Hematopoietic multipotent progenitor cell treated with erythropoietin and hydrocortisone succinate and interleukin-3 and kit ligand, for 4 days (in vitro differentiated cells): Measurements from ENCODE around the gene GAPDHS.

Source experiments
- DNase-seq: peaks from one replicate; pipeline ENCODE4 v3.0.0-alpha.2; 2015

GAPDHS gene

DNA sequence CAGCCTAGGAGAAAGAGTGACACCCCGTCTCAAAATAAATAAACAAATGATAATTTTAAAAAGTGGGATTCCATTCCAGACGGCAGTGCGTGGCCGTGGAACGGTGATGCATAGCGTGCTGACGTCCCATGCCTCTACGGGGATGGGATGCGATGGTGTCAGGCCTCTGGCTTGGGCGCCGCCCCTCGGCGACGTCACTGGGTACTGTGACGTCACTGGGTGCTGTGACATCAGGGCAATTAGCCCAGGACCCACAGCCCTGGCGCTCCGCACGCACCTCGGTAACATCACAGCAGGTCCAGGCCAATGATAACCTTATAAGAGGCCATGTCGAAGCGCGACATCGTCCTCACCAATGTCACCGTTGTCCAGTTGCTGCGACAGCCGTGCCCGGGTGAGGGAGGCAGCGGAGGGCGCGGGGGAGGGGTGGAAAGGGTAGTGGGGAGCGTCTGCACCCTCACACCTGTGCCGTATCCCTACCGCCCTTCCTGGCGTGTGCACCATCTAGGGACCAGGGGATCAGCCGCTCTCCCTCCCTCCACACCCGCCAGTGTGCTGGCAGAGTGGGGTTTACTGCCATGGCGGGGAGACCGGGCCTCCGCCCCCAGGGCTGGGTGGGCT is at the start of gene GAPDHS:
Gene GAPDHS (plus strand): TSS at position 256 of the 621 bp plus-strand sequence. CDS start 72 bp downstream, at position 328.
- DNase-seq: no peak

DNA sequence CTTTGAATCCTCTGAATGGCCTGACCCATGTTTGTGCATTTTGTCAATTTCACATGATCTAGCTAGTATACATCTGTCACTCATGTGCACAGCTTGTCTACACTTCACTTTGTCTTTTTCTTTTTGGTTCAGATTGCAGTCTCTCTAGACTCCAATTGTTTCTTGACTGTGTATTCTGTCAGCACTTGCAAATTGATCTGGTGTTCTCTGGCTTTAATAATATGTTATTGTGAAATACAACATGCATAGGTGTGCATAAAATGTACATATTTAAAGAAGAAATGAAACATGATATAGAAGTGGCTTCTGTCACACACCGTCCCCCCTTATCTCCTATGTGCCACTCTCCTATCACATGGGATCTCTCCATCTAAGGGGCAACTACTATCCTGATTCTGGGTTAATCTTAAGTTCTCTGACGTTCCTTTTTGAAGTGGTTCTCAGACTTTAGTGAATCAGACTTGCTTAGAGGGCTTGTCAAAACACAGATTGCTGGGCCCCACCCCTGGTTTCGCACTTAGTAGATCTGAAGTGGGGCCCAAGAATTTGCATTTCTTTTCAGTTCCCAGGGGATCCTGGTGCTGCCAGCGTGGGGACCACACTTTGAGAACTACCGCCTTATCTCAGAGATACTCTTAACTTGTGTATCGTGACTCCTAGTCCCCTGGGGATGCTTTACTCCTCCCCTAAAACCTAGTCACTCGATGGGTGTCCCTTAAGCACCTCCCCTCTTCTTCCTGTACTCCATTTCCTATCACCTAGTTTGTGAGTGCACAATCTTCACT is 48.8 kb upstream of the GAPDHS start:
- no peak for DNase-seq

DNA sequence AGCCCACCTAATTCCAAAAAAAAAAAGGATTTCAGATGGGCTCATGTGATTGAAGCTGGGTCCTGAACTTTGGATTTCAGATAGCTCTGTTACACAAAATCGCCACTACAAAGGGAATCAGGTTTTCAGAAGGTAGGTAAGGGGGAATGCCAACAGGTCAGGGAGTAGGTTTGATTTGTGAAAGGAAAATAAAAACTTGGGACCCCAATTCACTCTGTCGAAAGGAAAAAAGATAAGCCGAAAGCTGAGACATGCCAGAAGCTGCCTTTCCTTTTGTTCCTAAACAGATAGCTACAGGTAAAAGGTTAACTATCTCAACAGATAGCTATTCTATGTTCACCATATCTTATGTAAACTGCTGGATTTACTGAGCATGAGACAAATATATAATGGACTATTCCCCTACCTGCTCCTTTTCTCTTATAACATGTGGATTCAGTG is 47.0 kb upstream of the GAPDHS start:
- DNase-seq: no peak

DNA sequence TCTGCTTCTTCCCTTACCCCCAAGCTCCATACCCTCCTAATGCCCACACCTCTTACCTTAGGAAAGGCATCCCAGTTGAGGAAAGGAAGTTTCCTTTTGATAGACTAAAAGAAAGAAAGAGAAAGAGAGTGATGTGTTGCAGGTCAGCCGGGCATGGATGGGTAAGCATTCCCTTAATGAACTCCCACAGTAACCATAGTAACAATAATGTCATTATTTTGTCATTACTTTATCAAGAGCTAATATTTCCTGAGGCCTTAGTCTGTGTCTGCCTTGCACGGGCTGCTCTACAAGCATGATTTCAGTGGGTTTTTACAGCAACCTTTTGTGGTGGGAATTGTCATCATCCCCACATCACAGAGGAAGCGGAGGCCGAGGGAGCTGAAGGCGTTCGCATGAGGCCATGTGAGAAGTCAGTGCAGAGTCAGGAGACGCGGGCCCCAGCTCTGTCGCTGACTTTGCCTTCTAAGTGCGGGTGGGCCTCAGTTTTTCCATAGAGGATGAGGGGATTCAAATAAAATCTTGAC is 45.5 kb upstream of the GAPDHS start:
- no peak for DNase-seq

DNA sequence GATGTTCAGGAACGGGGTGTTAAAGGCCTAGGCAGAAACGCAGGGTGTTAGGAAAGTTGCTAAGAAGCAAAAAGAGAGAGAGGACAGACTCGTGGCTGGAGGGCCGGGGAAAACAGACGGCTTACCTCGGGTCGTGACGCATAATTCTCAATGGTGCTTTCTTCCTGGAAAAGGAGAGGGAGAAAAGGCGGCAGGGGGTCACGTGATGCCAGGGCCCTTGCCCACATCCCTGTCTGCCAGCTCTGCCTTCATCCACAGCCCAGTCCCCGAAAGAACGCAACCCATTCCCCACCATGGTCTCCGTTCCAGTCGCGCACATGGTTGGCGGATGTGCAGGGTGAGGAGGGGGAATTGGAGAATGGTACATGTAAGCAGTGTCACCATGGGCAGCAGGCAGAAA is 44.6 kb upstream of the GAPDHS start:
- DNase-seq: no peak

DNA sequence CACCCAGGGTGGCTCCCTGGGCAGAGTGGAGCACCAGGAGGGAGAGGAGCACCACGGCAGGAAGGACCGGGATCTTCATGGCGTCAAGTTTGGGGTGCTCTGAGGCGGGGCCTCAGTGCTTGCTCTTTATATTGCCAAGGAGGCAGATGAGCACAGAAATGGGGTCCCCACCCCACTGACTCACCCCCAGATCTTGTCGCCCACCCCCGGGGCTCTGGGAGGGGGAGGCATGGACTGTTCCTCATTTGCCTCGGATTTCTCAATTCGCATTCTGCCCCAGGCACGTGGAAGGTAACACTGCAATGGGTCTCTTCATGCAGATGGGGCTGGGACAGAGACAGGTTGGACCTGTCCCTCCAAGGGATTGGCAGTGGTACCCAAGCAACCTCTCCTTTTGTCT is 42.9 kb upstream of the GAPDHS start, which contains the start of gene KRTDAP:
Gene KRTDAP (minus strand): TSS at position 101 of the 400 bp plus-strand sequence. CDS start 22 bp downstream, at position 79.
- no peak for DNase-seq

DNA sequence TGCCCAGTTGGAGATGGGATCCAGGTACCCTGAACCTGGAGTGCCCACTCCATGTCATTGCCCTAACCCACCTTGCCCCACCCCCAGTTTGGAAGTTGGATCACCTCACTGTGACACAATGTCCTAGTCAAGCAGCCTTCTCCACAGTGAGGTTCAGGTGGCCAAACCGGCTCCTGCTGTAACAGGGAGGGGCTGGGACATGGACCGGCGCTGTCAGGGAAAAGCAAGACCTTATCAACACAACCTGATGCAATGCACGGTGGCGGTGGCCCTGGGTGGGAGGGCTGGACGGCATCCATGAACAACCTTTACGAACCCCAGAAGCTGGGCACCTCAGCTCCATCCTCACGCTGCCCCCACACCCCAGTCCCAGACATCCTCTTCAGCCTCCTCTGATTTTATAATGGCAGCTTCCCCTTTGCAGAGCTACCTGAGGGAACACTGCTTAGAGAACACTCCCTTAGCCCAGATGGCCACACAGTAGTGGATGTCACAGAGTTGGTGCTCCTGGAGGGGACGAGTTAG is 41.4 kb upstream of the GAPDHS start:
- DNase-seq: no peak

DNA sequence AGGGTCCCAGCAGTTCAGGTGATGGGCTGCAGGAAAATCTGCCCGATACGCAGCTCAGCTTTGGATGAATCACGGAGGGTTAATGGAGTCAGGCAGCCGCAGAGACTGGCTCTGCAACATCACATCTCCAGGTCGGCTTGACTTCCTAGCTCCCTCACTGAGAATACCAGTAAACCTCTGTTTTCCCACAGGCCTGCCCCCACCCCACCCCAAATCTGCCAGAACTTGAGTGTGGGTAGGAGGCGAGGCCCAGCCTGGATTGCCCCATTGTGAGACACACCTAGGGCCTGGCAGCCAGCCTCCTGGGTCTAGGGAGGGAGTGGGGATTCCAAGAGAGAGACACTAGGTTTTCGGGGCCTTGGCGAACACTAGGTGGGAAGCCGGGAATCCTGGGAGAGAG is 39.3 kb upstream of the GAPDHS start:
- no peak for DNase-seq

DNA sequence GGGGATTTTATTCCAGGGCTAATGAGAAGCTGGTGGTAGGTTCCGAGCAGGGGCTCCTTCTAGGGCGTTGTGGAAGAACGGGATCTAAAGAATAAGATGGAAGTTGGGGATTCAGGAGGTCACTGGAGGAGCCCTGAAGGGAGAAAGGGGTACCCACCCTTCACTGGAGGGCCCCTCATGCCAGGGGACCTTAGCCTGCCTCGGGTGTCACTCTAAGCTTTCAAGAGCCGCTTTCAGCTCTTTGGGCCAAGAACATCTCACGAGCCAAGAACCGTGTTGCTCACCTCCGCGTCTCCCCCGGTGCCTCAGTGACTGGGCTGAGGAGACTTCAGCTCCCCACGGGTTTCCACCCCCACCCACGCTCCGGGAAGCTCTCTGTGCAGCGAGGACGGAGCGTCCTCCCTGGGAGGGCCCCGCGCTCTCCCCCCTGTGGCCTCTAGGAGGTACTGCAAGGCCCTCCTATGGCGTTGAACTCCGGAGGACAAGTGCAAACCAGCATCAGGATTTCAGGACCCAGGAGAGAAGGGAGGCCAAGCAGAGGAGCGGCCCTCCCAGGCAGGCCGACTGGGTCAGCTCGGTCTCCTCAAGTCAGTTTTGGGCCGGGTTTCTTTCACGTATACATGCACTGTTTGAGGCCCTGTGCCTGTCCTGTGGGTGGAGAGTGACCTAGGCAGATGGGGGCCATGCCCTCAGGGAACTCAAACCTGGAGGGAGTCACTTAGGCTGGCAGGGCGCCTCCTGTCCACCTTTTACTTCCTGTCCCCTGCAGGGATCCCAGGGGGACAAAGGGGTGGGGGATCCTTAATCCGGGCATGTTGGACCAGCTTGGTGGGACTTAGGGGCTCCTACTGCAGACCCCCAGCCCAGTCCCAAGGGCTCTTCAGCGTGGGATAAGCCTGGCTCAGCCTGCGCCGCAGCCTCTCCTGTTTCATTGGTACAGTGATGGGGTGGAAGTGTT is 37.9 kb upstream of the GAPDHS start:
- DNase-seq: peak; percentile 83

DNA sequence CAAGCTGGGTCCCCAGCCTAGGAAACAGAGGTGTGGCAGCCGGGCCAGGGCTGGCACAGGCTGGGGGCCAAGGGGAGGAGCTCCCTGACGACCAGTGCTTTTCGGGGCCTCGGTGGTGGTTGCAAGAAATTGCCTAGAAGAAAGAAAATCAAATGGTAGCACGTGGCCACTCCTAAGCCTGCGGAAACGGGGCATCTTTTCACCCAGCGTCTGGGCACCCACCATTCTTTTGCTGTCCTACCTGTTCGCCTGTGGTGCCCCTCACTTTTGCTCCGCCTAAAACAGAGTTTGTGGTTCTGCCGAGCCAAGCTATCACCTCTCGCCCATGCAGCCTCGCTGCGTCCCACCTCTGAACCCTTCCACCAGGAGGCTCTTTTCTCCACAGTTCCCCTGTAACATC is 35.9 kb upstream of the GAPDHS start:
- DNase-seq: no peak

DNA sequence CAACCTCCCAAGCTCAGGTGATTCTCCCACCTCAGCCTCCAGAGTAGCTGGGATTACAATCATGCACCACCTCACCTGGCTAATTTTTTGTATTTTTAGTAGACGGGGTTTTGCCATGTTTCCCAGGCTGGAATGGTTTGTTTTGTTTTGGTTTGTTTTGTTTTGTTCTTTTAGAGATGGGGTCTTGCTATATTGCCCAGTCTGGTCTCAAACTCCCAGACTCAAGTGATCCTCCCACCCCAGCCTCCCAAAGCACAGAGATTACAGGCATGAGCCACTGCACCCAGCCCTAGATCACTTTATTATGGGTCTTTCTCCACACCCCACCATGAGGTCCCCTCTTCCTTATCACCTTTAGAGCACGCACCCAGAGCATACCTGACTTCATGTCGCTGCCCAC is 35.0 kb upstream of the GAPDHS start:
- no peak for DNase-seq

DNA sequence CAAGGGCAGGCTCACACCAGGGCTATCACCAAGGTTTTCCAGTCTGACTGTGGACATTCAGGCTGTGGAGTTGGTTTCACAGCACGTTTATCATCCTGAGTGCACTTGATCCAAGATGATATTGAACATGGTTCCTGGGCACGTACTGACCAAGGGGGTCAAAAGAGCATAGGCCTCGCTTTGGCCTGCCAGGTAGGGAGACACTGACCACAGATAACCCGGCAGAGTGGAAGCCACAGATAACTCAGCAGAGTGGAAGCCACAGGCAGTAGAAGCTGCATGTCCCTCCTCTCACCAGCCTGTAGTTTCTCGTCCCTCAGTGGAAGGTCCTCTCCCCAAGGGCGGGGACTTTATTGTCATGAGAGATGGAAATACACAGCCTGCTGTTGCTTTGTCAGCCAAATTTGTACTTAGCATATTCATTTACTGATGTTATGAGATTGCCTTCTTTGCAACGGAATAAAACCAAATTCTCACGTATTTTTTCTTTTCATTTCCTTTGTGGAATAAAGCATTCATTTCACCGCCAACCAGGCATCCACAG is 34.2 kb upstream of the GAPDHS start:
- no peak for DNase-seq

DNA sequence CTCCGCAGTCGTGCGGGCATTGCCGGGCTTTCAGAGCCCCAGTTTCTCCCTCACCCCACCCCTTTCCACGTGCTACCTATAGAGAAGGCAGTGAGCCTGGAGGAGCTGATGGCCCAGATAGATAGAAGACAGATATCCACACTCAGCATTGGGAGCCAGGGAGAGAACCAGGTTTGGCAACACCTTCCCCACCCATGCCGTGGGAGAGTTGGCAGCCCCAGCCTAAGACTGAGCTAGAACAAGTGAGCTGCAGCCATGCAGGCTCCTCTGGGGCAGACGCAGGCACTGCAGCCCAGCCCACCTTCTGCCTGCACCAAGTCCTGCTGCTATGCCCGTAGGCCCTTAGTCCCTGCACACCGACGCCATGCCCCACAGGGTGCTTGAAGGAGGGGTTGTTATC is 32.6 kb upstream of the GAPDHS start:
- no peak for DNase-seq

DNA sequence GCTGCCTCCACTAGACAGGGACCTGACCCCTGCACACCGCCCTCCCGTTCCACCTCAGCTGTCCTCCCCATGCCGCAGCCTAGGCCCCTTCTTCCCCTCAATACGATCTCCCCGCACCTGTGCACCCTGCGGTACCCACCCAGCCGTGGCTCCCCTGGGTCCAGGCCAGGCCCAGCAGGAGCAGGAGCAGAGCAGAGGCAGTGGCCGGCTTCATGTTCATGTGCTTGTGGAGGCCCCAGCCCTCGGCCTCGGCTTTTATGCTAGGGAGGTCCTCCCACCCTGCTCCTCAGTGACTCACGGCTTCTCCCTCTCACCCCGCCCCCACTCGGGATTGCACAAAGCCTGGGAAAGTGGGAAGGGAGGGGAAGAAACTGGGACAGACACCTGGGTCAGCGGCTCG is 31.6 kb upstream of the GAPDHS start:
- DNase-seq: no peak

DNA sequence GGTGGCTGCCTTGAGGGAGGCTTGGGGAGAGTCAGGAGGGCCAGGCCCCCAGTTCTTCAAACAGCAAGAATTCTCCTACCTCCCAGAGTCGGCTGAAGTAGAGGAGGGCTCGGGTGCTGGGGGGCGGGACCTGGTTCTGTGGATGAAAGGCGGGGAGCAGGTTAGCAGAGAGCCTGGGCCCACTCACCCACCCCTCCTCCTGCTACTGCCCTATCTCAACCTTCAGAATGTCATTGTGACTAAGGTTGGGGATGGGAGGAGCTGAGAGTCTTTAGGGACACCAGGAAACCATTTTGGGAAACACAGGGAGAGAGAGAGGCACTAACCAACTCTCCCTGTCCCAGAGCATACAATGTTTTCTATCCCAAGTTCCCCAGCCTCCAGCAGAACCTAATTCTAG is 30.5 kb upstream of the GAPDHS start:
- DNase-seq: no peak

DNA sequence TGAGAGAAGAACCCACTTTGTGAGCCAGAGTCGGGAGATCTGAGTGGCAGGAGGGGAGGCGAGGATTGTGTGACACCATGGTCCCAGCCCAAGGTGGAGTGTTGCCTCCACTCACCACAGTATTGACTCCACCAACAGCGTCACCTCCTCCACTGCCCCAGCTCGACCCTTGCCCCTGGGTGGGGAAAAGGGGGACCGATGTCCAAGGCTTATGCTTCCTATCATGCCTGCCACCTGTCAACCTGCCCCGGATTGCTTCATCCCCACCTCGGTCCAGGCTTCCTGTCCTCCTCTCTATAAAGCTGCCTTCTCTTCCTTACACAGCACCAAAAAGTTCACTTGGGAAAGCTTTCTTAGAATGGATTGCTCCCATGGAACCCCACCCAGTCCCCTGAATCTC is 27.2 kb upstream of the GAPDHS start:
- DNase-seq: no peak

DNA sequence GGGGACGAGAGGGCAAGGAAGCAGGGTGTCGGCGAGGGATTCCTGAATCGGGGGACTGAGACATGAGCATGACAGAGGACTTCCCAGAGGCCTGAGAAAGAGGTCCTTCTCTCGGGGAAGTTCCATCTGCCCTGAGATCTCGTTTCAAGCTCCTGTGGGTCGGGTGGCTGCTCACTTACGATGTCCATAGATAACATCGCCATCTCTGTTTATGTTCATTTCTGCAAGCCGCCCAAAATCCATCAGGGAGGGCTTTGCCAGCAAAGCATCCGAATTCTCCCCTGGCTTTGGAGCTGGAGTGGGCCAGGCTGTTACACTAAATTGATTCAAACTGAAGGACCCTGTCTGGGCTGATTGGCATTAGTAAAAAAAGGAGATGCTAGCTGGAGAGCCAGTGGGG is 25.7 kb upstream of the GAPDHS start:
- no peak for DNase-seq

DNA sequence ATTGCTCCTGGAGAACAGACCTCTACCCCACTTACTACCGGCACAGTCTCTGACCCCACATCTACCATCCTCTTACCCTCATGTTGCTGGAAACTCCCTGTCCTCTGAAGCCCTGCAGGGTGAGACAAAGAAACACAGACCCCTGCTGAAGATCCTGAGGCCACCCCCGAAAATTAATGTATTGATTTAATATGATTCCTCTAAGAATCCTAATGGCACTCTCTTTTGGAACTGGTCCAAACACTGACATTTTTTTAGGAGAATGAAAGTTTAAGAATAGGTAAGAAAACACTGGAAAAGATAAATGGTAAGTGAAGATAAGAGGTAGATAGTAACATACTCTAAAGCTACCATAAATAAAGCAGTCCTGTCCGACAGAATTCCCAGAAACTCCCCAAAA is 25.1 kb upstream of the GAPDHS start:
- no peak for DNase-seq

DNA sequence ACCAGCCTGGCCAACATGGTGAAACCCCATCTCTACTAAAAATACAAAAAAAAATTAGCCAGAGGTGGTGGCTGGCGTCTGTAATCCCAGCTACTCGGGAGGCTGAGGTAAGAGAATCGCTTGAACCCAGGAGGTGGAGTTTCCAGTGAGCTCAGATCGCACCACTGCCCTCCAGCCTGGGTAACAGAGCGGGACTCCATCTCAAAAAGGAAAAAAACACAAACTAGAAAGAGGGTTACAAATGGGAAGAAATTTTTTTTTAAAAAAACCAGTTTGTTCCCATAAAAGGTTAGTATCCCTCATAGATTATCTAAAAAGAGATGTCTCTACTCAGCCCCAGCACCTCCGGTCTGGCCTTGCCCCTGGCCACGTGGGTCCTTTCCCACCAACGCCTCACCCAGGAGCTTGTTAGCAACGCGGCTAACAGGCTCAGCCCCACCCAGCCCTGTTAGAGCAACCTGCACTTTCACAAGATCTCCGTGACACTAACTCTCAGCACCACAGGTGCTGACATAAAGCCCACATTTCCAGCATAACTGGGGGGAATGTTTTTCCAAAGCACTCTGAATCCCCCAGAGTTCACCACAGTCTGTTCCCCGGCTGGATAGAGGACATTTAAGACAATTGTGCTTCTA is 24.1 kb upstream of the GAPDHS start:
- DNase-seq: peak; percentile 34

DNA sequence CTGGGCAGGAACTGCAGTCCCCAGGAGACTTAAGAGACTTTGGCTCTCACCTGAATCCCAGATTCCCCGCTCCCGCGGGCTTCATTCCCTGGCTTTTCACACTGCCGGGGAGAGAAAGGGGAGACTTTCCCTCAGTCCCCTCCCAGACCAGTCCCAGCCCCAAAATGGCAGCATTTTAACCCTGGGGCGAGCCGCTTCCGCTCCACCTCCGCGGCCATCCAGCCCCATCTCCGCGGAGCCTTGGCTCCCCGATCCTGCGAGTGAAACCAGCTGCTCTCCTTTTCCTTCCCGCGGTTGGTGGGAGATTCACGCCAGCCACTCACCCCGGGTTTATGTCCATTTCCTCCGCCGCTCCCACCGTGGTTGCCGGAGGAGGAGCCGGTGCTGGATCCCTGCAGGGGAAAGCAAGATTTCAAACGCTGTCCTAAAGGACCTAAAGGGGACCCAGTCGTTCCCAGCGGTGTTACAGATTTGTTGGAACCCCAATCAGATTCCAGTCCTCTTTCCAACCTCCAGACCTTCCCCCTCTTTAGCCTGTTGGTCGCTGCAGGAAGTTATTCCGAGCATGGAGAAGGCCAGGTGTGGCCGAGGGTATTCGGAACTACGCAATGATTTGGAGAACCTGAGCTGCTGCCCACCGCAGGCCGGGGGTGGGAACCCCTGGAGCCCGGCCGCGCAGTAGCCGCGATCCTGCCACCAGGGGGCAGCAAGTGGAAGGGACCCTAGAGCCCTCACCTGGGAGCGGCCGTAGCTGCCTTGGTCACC is 23.2 kb upstream of the GAPDHS start:
- DNase-seq: peak; percentile 71

DNA sequence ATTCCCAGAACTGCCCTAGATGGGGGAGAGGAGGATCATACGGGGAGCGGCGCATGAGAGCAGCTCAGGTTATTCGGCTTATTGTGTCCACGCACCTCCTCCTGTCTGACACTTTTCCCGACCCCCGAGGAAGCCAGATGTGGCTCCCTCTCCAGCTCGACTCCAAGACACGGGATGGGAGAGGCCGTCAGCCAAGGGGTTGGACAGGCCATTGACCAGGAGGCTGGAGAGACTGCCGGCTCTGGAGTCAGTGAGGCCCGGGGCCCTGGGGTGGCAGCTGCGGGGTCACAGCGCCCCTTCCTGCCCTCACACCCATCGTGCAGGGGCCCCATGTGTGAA is 22.7 kb upstream of the GAPDHS start:
- no peak for DNase-seq
